AG04449 (cell line): Measurements from ENCODE around the gene CKAP4.

Source experiments
- CTCF ChIA-PET: fragments of 350-600 bp; formaldehyde crosslinking; extraction: SDS; loops from one replicate; lab custom pipeline; 2021; ENCODE audit warnings: antibody characterized with exemption; lab: Yijun Ruan, JAX
- POLR2A ChIA-PET: fragments of 400-600, 350-600 bp; formaldehyde crosslinking; extraction: SDS; loops from one replicate; lab custom pipeline; 2020; ENCODE audit warnings: antibody characterized with exemption, inconsistent platforms; lab: Yijun Ruan, JAX
- DNase-seq: peaks from one replicate; pipeline ENCODE4 v3.0.0-alpha.2; 2010; ENCODE audit warnings: low read depth, low spot score
- H3K4me3 ChIP-seq: 2 replicates; pipeline ENCODE4 v1.5.1; 2011; ENCODE audit warnings: low read depth, mild to moderate bottlenecking, control low read depth, low read length
- TF ChIP-seq, protein P1 (sequence below): IDR thresholded peaks from one replicate; pipeline ENCODE4 v1.5.1; 2011; ENCODE audit warnings: mild to moderate bottlenecking, moderate library complexity, low read length, control low read depth, inconsistent platforms; ENCODE audit not compliant: insufficient read depth; ENCODE audit errors: missing control alignments

Gene CKAP4

DNA sequence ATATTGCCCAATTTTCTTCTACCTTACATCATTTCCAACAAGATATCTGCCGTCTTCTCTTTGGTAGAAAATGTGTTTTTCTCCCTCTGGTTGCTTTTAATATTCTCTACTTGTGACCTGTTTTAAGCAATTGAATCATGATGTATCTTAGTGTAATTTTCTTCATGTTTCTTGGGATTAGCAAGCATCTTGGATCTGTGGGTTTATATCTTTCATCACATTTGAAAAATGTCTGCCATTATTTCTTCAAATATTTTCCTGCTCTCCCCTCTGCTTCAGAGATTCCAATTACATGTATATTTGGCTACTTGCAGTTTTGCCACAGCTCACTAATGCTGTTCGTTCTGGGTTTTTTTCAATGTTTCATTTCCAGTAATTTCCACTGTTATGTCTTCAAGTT, 30.1 kb downstream of the CKAP4 start:
- ChIA-PET POLR2A (no interaction called here), CTCF (interaction anchor here (1.4 to 3.9 kb wide), 2 partner anchors 8 to 69 kb away, joined by 4 to 37 read pairs; no protein-coding TSS in a partner anchor)
- no peak for DNase-seq
- H3K4me3 ChIP-seq = no peak overlapping the region
- TF ChIP-seq, protein P1, sequence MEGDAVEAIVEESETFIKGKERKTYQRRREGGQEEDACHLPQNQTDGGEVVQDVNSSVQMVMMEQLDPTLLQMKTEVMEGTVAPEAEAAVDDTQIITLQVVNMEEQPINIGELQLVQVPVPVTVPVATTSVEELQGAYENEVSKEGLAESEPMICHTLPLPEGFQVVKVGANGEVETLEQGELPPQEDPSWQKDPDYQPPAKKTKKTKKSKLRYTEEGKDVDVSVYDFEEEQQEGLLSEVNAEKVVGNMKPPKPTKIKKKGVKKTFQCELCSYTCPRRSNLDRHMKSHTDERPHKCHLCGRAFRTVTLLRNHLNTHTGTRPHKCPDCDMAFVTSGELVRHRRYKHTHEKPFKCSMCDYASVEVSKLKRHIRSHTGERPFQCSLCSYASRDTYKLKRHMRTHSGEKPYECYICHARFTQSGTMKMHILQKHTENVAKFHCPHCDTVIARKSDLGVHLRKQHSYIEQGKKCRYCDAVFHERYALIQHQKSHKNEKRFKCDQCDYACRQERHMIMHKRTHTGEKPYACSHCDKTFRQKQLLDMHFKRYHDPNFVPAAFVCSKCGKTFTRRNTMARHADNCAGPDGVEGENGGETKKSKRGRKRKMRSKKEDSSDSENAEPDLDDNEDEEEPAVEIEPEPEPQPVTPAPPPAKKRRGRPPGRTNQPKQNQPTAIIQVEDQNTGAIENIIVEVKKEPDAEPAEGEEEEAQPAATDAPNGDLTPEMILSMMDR = no peak

DNA sequence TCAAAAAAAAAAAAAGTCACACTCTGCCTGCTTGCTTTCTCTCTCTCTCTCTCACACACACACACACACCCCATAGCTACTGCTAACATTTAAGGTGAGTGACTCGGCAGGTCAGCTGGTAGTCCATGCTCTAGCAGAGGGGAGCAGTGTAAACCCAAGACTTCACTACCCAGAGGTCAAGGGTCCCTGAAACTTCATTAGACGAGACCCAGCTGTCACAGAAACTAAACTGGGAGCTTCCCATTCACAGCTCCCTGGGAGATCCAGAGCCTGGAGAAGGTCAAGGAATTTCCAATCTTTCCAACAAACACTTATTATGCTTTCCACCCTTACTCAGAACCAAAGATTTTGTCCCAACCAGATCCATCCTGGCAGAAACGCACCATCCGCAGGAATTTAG, 33.2 kb downstream of the CKAP4 start:
- H3K4me3 ChIP-seq = no peak overlapping the region
- no peak for DNase-seq
- ChIA-PET CTCF (interaction anchor here (1.0 to 3.9 kb wide), 2 partner anchors 11 to 627 kb away, joined by 3 to 37 read pairs; no protein-coding TSS in a partner anchor), POLR2A (no interaction called here)
- TF ChIP-seq, protein P1 = no peak

DNA sequence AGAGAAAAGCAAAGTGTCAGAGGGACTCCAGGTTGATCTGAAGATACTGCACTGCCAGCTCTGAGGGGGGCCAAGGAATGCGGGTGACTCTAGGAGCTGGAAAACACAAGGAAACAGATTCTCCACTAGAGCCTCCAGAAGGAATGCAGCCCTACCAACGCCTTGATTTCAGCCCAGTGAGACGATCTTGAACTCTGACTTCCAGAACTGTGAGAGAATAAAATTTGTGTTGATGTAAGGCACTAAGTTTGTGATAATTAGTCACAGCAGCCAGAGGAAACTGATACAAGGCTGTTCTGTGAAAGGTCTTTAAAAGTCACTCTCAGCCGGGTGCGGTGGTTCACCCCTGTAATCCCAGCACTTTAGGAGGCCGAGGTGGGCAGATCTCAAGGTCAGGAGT, 34.2 kb downstream of the CKAP4 start:
- no peak overlapping the region for H3K4me3 ChIP-seq
- DNase-seq = no peak
- POLR2A ChIA-PET = no interaction called here
- TF ChIP-seq, protein P1 = no peak
- CTCF ChIA-PET = interaction anchor here (1.5 to 3.9 kb wide), 2 partner anchors 10 to 12 kb away, joined by 7 to 37 read pairs; no protein-coding TSS in a partner anchor

DNA sequence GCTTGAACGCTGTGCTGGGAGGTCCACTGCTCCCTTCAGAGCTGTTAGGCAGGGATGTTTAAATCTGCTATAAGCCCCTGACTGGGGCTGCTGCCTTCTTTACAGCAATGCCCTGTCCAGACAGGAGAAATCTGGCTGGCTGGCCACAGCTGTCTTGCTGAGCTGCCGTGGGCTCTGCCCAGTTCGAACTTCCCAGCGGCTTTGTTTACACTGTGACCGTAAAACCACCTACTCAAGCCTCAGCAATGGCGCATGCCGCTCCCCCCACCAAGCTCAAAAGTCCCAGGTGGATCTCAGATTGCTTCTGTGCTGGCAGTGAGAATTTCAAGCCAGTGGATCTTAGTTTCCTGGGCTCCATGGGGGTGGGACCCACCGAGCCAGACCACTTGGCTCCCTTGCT, 35.8 kb downstream of the CKAP4 start:
- TF ChIP-seq, protein P1 = no peak
- no peak for DNase-seq
- POLR2A ChIA-PET = no interaction called here
- CTCF ChIA-PET = interaction anchor here (1.5 to 1.8 kb wide), 2 partner anchors 12 to 15 kb away, joined by 6 to 7 read pairs; no protein-coding TSS in a partner anchor
- no peak overlapping the region for H3K4me3 ChIP-seq

DNA sequence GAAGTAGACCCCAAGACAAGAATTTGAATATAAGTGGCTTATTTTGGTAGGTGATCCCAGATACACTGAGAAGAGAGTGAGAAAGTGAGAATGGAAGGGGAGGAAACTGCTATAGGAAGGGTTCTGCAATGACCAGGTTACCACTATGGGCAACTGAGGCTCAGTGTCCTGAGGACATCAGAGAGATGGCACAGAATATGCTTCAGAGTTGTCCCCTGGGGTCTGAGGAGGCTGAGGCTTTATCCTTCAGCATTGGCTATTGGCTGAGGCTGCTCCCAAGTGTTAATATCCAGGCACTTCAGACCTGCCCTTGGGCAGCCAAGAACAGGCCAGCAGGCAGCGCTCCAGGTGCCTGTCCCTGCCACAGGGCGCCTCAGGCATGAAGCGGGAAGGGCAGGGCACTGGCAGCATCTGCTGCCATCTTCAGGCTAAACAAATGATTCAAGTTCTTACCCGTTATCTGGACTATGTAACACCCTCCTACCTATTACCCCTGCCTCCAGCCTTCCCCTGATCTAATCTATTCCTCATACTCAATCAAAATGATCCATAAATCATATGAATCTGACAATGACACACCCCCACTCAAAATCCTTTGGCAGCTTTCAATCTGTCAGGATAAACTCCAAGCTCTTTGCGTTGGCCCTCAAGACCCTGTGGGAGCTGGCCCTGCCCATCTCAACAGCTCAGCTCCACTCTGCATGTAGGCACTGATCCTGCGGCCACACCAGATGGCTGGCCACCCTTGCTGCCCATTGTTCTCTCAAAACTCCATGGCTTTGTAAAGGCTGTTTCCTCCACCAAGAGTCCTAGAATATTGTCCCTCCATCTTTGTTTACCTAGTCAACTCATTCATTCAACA, 42.4 kb downstream of the CKAP4 start:
- no peak overlapping the region for H3K4me3 ChIP-seq
- POLR2A ChIA-PET = no interaction called here
- TF ChIP-seq, protein P1 = no peak
- CTCF ChIA-PET = interaction anchor here (0.6 to 1.2 kb wide), 4 partner anchors 18 to 77 kb away, joined by 3 to 4 read pairs (median 3); no protein-coding TSS in a partner anchor
- DNase-seq = no peak

DNA sequence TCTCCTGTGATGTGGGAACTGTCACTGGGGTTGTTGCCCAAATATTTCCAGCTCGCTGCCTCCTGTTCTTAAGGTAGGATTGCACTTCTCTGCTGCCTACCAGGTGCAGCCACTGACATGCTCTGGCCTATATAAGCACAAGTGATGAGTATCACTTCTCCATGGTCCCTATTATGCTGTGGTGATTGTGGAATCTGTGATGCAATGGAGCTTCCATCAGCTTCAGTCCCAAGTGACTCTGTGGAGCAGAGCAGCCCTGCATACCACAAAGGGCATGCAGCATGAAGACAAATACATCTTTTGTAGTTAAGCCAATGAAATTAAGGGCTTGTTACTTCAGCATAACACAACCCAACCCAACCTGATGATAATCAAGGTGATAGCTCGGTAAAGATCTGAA, 43.5 kb downstream of the CKAP4 start:
- DNase-seq = no peak
- TF ChIP-seq, protein P1 = no peak
- CTCF ChIA-PET = interaction anchor here (1.2 kb wide), 1 partner anchor 17 kb away, joined by 3 read pairs; no protein-coding TSS in a partner anchor
- no peak overlapping the region for H3K4me3 ChIP-seq
- POLR2A ChIA-PET = no interaction called here
